Neural progenitor cell (in vitro differentiated cells): ENCODE data around the gene ABCC6.

Experiments
- CTCF ChIP-seq: fragments of 200-600 bp; sonication (generic); IDR thresholded peaks from 2 replicates; pipeline ENCODE4 v1.5.1; 2017; ENCODE audit warnings: antibody characterized with exemption, mild to moderate bottlenecking
- EZH2 ChIP-seq: fragments of 200-600 bp; sonication (generic); IDR thresholded peaks from 2 replicates; pipeline ENCODE4 v1.6.1; 2017; ENCODE audit warnings: antibody characterized with exemption, mild to moderate bottlenecking, moderate library complexity

DNA sequence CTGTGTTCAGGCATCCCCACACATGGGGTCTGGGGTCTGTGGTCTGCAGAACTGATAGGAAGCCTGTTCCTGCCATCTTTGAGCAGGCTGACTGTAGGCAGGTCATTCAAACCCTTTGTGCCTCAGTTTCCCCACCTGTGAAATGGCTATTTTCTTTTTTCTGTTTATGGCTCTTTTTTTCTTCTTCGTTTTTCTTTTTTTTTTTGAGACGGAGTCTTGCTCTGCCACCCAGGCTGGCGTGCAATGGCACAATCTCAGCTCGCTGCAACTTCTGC lies 72.5 kb downstream of the ABCC6 start:
- TF ChIP-seq CTCF = no peak
- TF ChIP-seq EZH2 = no peak
